Limb (tissue), 2 donors: ENCODE measurements around the gene PLXNA2.

Source experiments
- DNase-seq, 2 donors: peaks; one replicate each; pipeline ENCODE4 v3.0.0-alpha.2; 2016; ENCODE audit errors: extremely low spot score in 2 of 2

Gene PLXNA2

DNA sequence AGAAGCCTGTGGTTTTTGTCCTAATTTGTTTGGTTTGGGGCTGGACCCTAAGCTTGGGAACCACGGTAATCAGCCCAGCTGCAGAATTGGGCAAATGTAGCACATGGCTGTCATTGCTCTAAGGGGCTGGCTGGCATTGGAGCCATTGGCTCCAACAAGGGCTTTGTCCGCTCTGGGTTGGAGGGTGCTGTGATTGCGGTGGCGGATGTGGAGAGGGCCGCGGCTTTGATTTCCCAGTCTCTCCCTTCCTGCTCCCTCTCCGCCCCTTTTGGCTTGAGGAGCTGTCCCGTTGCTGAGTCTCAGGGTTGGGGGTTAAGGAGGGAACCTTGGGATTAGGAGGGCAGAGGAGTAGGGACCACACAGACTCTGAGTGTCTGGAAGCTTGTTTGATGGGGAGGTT is 241.5 kb downstream of the PLXNA2 start:
- peak in 1 of 2 donors; percentile 19 for DNase-seq

DNA sequence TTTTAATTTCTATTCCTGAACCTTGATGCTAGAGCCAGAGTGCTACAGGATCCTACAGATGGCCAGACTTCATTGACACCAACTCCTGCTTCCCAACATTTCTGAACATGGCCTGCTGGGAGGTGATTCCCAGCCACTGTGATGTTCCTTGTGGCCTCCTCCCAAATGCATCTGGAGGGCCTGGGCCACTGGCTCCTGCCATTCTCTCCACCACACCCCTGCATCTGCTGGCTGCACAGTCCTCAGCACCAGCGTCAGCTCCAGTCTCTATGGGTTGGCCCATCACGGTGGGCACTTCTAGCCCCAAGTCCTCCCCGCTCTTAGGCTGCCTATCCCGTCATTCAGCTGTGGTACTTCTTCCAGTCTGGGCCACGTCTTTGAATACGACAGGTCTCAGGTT is 242.1 kb downstream of the PLXNA2 start:
- peak in 1 of 2 donors; percentile 20 for DNase-seq

DNA sequence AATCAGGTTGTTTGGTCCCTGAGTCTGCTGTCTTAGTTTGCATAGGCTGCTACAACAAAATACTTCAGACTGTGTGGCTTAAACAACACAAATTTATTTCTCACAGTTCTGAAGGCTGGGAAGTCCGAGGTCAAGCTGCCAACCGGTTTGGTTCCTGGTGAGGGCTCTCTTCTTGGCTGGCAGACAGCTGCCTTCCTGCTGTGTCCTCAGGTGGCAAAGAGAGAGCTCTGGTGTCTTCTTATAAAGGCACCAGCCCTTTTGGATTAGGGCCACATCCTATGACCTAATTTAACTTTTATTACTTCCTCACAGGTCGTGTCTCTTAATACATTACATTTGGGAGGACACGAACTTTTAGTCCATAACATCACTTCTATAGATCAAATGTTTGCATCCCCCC is 243.7 kb downstream of the PLXNA2 start:
- peak in 1 of 2 donors; percentile 4 for DNase-seq

DNA sequence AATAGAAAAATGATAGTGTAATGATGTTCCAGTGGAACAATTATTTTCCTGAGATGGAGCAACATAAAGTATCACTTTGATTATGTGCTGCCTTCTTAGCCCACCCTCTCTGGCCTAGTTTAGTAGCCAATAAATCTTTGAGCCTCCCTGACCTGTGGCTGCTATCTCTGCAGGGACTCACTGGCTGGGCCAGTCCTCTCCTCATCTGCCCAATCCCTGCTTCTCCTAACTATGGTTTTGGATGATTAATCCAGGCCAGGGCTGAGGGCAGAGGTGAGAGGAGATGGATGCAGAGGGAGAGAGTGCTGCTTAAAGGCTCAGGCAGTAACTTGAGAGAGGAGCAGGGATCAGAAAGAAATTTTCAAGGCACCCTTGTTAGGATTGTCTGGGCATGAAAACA is 244.2 kb downstream of the PLXNA2 start:
- DNase-seq, result peak in 1 of 2 donors; percentile 8

DNA sequence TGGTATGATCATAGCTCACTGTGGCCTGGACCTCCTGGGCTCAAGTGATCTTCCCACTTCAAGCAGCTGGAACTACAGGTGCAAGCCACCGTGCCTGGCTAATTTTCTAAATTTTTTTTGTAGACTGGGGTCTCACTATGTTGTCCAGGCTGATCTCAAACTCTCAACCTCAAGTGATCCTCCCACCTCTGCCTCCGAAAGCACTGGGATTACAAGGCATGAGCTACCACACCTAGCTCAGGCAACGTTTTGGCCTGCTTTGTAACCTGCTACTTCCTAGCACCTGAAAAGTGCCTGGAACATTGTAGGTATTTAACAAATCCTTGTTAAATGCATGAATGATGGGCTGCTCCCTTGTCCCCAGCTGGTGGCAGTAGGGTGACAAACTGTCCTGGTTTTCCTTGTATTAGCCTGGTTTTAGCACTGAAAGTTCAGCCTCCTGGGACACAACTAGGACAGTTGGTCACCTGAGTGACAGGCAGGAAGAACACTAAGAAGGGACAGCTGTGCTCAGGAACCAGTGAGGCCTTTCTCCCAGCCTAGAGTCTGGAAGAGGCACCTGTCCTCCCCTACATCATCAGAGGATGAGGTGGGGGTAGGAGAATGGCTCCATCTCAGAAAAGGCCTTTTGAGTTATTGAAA is 244.8 kb downstream of the PLXNA2 start:
- DNase-seq, result no peak

DNA sequence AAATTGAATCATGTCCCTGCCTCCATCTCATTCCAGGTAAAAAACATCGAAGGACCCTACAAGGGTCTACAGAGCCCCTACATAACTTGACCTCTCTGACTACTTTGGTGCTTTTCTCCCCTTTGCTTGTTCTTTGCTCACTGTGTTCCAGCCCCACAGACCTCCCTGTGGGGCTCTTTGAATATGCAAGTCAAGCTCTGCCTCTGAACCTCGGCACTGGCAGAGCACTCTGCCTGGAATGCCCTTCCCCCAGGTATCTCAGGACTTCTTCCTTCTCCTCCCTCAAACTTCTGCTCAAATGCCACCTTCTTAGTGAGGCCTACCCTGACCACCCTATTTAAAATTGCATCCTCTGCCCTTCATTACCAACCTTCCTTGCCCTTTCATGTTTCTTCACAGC is 245.5 kb downstream of the PLXNA2 start:
- peak in 1 of 2 donors; percentile 9 for DNase-seq

DNA sequence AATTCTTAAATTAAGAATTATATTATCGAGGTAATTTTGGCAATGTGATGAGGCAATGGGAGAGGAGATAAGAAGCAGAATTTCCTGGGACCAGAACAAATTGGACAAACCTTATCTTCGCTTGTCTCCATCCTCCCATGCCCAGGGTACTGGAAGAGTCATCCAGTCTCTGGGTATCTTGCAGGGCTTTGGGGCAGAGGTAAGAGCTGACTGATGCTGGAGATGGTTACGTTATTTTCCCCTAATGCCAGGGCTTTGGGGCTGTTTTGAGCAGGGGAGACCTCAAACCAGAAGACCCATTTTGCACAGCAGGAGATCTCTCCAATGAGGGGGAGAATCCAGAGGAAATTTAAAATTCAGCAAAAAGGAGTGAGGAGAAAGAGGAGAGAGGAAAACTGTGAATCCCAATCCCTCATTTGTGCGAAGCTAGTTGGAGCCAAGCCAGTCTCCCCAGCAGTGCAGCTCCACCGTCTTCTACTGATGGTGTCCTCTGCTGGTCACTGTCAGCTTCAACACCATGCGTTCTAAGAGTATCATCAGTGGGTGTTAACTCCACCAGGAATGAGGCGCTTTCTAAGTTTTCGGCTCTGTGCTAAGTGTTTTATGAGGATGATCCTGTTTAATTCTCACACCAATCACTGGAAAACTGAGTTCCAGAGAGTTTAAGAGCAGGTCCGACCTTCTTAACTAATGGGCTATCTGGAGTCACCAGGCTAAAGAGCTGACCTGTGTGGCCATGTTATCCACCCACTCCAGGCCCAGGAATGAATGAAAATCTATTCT is 246.5 kb downstream of the PLXNA2 start:
- DNase-seq, result peak; percentile 69 to 71

DNA sequence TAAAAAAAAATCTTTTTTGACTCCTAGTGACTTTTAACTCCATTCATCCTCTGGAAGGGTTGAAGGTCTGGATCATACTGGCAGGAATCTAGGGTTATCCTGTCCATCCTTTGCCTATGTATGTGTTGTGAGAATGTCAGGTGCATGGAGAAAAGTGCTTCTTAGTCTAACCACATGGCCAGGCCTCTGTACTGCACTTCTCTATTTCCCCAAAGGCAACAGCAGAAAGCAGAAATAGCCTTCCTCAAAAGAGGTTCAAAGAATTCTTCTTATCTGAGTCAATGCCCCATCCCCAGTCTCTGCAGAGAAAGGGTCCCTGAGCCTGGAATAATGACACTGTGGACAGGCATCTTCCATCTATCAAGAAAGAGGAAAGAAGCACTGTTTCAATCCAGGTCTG is 247.5 kb downstream of the PLXNA2 start:
- no peak for DNase-seq

DNA sequence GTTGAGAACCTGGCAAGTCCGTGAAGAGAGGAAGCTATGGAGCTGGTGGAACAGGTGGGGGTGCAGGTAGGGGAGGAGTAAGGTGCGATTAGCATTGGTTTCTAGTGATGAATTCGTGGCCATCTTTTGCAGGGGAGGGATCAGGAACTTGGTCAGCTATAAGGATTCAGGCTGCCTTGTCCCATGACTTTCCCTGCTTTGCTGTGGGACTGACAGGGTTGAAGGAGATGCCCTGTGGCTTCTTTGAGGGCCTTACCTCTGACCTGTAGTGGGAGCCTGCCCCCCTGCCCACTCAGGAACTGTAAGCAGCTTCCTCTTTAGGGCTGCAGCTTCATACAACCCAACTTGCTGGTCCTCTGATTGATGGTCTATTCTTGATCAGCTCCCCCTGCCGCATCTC is 248.6 kb downstream of the PLXNA2 start:
- peak in 1 of 2 donors; percentile 8 for DNase-seq

DNA sequence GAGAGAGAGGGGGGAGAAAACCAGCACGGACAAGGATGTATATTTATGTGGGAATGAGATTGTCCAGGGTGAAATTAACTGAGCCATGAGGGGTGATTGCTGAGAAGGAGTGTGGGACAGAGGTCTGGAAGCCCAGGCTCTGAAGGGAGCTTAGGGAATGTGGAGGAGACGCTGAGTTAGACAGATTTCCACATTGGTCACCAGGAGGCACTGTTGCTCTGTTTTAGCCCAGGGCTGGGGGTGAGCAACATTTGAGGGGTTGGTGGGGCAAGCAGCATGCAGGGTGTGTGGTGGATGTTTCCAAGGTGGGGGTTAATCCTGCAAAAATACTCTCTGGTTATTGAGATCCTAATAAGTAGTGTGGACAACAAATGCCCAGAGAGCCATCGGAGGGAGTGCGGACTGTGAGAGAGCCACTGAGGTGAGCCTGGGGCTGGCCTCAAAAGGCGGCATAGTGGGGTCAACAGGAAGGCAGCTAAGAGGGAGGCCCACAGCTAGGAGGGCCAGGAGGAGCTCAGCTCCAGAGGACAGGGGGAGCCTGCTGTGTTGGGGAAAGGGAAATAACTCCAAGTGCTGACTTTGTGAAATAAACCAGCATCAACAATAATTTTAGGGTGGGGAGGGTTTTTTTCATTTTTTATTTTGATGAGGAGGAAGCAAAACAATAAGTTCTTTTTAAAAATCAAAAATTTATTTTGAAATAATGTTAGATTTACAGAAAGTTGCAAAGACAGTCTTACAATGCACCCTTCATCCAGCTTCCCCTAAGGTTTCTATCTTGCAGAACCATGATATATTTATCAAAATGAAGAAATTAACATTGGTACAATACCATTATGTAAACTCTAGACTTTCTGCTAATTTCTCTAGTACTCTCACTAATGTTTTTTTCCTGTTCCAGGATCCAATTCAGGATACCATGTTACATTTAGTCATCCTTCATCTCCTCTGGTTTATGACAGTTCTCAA is 250.4 kb downstream of the PLXNA2 start:
- DNase-seq, result peak in 1 of 2 donors; percentile 13

DNA sequence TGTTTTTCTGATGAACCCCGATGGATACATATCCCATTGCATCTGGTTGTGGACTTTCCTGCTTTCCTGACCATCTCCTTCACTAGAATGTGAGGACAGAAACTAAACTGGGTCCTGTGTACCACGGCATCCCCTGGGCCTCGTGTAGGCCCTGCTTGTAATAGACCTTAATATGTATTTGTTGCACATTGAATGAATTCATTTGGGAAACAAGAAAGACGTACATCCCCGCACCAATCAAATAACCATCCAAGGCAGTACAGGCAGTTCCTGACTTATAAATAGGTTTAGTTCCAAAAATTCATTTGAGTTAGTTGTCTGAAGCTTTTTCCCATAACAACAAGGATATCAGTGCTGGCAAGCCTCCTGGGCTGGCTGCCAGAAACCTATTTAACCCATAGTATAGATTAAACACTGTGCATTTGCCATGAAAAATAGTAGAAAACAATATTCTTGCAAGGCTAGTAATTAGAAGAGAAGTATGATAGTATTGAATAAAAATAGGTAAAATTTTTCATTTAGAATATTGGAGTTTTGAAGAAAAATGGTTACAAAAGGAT is 251.4 kb downstream of the PLXNA2 start:
- peak; percentile 29 to 34 for DNase-seq

DNA sequence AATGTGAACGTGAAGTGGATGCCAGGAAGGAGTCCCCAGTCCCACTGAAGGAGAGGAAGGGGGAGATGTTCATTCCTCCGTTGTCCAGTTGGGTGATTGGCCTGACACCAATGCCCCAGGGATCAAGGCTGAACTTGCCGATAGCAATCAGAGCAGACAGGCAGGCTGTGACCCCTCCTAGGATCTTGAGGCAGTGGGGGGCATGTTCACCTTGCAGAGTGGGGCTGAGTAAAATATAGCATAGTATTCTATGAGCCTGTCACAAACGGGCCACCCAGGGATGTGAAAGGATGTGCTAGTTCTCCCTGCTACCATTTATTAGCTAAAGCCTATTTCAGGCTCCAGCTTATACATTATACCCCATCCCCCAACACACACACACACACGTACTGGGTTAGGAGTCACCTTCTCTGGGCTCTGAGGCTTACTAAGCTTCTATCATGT is 252.6 kb downstream of the PLXNA2 start:
- DNase-seq, result no peak

DNA sequence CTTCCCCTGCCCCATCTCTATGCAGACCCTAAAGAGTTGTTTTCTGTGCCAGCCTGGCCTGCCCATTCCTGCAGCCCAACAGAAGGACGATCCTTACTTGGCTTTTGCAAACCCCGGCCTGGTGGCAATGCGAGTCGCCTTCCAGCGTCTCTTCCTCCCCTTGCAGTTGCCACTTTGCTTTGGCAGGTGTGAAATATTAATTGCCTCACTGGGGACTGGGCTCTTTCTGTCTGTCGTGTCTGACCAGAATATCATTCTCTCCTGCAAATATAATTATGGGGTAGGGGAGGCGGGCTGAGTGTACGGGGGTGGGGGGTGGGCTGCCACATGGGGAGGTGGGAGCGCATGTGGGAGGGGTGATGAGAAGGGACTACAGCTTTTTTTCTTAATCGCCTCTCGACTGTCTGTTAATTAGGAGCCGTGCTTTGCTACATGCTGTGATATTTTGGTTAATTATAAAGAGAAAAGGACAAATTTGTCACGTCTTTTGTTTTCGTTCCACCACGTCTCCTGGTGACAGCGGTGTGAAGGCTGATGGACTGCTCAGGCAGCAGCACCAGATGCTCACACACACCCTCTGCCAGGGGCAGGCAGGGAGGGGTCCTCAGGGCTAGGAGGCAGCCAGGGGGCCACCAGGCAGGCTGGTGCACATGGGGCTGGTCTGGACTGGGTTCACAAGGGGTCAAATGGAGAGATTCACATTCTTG is 253.2 kb downstream of the PLXNA2 start:
- DNase-seq, result peak in 1 of 2 donors; percentile 29

DNA sequence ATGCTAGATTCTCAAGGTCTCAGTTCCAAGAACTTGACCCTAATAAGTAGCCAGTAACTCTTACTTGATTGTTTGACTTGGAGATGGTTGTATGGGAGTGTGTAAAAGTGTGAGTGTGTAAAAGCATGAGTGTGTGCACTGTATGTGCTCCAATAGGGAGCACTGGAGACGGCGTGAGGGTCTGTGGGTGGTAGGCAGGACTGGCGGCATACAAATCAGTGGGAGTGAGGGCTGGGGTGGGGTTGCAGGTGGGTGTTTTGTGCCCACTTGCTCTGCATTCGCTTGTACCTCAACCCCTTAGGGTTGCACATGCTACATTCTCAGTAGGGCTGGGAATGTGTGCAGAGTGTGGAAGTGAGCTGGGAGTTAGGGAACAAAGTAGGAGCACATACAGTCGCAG is 253.7 kb downstream of the PLXNA2 start:
- no peak for DNase-seq

DNA sequence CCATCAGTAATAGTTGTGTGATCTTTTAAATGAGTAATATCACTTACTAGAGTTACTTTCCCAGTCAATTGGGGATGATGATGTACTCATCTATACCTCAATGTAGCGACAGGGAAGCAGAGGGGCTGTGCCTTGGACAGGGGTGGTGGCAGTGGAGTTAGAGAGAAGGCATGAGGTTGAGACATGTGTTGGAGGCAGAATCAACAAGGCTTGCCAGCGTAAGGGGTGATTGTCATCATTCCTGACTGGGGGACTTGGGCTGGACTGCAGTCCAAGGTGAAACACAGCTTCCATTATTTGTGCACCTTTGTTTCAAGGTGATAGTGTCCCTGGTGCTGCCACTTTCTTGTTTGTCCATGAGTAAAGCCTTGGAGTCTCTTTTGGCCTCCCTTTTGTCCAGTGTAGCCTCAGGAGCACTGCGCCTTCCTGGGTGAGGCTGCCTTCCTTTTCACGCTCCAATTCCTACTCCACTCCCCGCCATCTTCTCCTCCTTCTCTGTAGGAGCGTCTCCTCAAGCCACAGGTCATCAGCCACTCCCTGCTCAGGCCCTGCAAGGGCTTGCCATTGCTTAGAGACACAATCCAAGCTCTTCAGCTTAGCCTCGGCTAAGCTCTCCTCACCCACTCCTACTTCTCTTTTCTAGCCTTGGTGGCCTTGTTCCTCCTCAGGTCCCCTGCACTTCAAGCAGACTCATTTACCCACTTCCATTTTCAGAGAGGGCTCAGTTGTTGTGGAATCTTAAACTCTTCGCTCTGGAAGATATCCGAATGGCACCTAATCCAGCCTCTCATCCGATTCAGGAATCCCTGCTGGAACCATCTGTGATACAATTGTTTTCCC is 255.6 kb downstream of the PLXNA2 start:
- peak in 1 of 2 donors; percentile 4 for DNase-seq

DNA sequence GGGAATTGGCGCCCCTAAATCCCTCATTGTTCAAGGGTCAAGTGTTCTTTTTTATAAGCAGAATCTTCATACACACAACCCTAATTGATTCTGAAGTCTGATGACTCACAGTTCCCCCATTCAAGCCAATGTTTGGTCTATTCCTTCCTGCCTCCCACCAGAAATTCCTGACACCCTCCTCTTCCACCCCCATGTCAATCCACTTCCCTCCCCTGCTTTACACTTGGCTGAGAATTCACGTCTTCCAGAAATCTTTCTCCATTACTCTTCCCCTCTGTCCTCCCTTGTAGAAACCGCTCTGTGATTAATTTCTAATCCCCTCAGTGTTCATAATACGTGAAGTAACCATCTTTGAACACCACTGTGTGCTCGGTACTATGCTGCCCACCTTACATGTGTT is 257.0 kb downstream of the PLXNA2 start:
- DNase-seq, result peak in 1 of 2 donors; percentile 6

DNA sequence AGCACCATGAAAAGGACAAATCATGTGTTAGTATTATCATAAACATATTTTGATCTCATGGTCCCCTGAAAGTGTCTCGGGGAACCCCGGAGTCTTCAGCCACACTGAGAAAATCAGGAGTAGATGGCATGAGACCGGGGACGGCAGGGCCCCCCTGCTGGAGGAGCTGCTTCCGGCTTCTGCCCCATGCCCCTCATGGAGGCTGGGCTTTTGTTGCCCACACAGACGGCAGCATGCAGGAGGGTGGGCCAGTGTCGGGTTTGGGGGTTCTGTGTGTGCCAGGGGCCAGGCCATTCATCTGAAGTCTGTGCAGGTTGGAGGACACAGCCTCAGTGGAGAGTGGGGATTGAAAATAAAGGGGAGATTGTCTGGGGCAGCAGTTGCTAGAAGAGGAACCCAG is 258.2 kb downstream of the PLXNA2 start:
- peak in 1 of 2 donors; percentile 19 for DNase-seq

DNA sequence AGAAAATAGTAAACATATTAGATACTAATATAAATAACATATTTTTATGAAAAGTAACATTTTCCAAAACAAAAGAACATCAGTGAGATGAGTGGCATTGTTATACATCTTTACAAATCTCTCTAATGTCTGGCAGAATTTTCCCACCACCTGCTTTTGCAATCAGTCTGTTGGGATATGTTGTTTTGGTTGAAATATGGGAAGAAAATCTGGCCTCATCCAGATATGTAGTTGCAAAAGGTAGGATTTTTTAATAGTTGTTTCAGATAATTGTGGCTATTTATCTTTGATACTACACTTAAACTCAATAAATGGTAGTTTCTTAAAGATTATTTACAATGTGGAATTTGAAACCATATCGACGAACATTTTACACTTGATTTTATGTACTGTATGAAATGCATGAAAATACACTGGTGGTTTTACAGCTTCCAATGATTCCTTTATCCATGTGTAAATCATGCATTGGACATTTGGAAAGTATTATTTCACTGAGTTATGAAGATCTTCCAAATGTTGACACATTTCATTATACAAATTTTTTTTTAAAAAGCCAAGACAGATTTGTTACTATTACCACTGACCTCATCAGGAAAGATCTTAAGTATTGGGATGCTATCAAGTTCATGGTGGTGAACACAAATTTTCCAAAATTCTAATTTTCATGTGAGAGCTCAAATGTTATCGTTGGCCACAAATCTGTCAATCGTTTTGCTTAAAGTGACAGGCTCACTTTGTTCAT is 259.2 kb downstream of the PLXNA2 start:
- DNase-seq, result no peak

DNA sequence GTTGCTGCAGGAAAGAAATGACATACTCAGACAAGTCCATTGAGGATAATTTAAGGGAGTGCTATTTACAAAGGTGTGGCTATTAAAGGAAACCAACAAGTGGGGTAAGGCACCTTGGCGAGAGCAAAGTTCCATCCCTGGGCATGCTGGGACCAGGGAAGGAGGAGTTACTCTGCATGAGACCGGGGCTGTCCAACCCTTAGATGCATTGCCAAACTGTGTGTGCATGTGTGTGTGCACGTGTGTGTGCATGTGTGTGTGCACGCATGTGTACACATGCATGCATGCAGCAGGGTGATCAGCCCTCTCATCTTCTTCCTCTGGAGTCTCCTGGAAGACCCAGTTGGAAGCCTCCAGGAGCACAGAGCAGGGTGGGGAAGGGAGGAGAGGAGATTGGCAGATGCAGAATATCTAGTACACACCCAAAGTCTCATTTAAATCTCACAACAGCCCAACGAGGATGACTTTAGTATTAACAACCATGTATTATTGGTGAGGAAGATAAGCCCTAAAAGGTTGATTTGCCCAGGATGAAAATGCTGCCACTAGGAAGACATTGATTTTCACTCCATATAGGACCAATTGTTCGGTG is 261.0 kb downstream of the PLXNA2 start:
- DNase-seq, result no peak
